ENCODE data around the gene SCLY. TPM values are rescaled to one million over a fixed set of nuclear protein-coding genes. Genes with fewer than 3 reads are reported as not detected.

Gene SCLY
- total and polyA plus RNA-seq, 2 of the 13 experiments (the other 11 are each of a cell fraction or from before 2014, with no cell fraction given) = 27.9 to 38.6 TPM

DNA sequence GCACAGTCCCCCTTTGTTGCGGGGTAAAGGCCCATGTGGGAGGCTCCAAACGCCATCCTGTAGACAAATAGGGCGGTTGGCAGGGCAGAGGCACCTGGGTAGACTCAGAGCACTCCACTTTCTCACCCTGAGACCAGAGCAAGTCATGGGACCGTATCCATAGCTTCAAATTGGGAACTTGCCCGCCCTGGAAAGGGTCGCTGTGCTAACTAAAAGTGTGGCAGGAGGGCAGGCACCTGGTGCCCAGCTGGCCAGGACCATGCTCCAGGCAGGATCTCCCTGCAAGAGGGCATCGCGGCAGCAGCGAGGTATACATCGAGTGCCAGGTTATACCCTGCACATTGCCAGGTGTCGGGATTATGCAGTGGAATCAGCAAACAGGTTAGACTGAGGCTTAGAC lies 20.8 kb upstream of the SCLY start:
- H3K4me1 ChIP-seq (ENCODE audit: insufficient read depth, low read length) = no peaks in the 10 kb centered on the region
- ChIA-PET POLR2A (no interaction called here), CTCF (ENCODE audit: low intra/inter-chr PET ratio, low total read pairs) (no interaction called here)
- WGBS (ENCODE audit: low lambda C conversion rate) = 93% methylated on average over 9 of the region's 11 CpGs
- in situ Hi-C loops (cut with HindIII; ENCODE audit: extremely low pct_ligation_motif_present, low pct_unique_long_range_greater_than_20kb) (no loop called here), intact Hi-C loops (cut with micrococcal nuclease; ENCODE audit: unreplicated experiment) (no loop called here)
- no peaks in the 10 kb centered on the region for H3K9me3 ChIP-seq (ENCODE audit: low read length)
- no peak overlapping the region for H3K4me3 ChIP-seq (replicated peaks in 1 of 3; ENCODE audit: insufficient read depth in 1 of 3, low read depth in 2 of 3, low read length in 3 of 3)
- H3K4me2 ChIP-seq (ENCODE audit: low read depth, low read length) = no peak overlapping the region
- H3K27me3 ChIP-seq (ENCODE audit: control insufficient read depth in 1 of 2, insufficient read depth in 2 of 2, low read length in 2 of 2) = no peaks in the 10 kb centered on the region
- no peak overlapping the region for H3K27ac ChIP-seq (ENCODE audit: extremely low read length, insufficient read depth, low read length)
- no peaks in the 10 kb centered on the region for H3K79me2 ChIP-seq (ENCODE audit: insufficient read depth, low read length)
- H4K20me1 ChIP-seq (ENCODE audit: insufficient read depth, low read length) = no peaks in the 10 kb centered on the region
- peaks cover 17 to 60% of the 10 kb centered on the region in 2 experiments for H3K36me3 ChIP-seq (replicated peaks in 1 of 2; ENCODE audit: control insufficient read depth in 1 of 2, insufficient read depth in 2 of 2, low read length in 2 of 2)
- DNase-seq (ENCODE audit: low spot score) (no peak), FAIRE-seq (no peak), ATAC-seq (no peak)
- H2AFZ ChIP-seq (ENCODE audit: low read length) = no peak overlapping the region
- no TSS peak for BruUV-seq (replicated peaks)
- H3K9ac ChIP-seq (ENCODE audit: insufficient read depth, low read depth, low read length) = no peak overlapping the region
- TF ChIP-seq ZUFSP (CRISPR knock-in tag; IDR thresholded peaks at IDR 0.05; ENCODE audit: borderline replicate concordance) (no peak), BRF2 (CRISPR knock-in tag; IDR thresholded peaks at IDR 0.05) (no peak), ZNF747 (CRISPR knock-in tag; IDR thresholded peaks at IDR 0.05; ENCODE audit: borderline replicate concordance) (no peak), ZFAT (CRISPR knock-in tag; conservative IDR thresholded peaks at IDR 0.05) (no peak), REL (CRISPR knock-in tag; conservative IDR thresholded peaks at IDR 0.05) (no peak), HNRNPLL (IDR thresholded peaks at IDR 0.05; ENCODE audit: low read depth, low read length, poor library complexity, severe bottlenecking) (no peak), PRMT3 (CRISPR knock-in tag; IDR thresholded peaks at IDR 0.05; ENCODE audit: borderline replicate concordance, low read depth) (no peak), ZNF790 (CRISPR knock-in tag; IDR thresholded peaks at IDR 0.05; ENCODE audit: borderline replicate concordance) (no peak), AKNA (CRISPR knock-in tag; IDR thresholded peaks at IDR 0.05; ENCODE audit: borderline replicate concordance) (no peak), HIVEP1 (CRISPR knock-in tag; IDR thresholded peaks at IDR 0.05) (no peak), ZNF616 (CRISPR knock-in tag; IDR thresholded peaks at IDR 0.05; ENCODE audit: low read depth) (no peak), ZBTB21 (CRISPR knock-in tag; IDR thresholded peaks at IDR 0.05) (no peak)
- TF ChIP-seq, protein P1, sequence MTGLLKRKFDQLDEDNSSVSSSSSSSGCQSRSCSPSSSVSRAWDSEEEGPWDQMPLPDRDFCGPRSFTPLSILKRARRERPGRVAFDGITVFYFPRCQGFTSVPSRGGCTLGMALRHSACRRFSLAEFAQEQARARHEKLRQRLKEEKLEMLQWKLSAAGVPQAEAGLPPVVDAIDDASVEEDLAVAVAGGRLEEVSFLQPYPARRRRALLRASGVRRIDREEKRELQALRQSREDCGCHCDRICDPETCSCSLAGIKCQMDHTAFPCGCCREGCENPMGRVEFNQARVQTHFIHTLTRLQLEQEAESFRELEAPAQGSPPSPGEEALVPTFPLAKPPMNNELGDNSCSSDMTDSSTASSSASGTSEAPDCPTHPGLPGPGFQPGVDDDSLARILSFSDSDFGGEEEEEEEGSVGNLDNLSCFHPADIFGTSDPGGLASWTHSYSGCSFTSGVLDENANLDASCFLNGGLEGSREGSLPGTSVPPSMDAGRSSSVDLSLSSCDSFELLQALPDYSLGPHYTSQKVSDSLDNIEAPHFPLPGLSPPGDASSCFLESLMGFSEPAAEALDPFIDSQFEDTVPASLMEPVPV (CRISPR knock-in tag; IDR thresholded peaks at IDR 0.05) = no peak
- TF ChIP-seq, protein P2, sequence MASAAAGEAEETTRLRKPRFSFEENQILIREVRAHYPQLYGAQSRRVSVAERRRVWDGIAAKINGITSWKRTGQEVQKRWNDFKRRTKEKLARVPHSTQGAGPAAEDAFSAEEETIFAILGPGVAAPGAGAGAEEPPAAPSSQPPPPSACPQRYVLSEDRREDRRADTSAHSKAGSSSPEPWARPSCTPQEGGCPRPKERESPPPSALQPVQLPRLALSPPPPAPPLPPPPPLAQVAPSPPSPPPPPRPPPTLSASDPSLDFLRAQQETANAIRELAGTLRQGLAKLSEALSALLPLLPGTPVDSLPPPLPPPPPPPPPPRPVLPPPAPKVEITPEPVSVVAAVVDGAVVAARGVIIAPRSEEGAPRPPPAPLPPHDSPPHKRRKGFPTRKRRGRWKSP (CRISPR knock-in tag; IDR thresholded peaks at IDR 0.05) = no peak
